Measurements from ENCODE around the gene ST8SIA4. TPM values are rescaled to one million over a fixed set of nuclear protein-coding genes. Genes with fewer than 3 reads are reported as not detected.
A peak's percentile ranks its signal among the peaks of the same experiment; 100 is the strongest.

The ST8SIA4 gene
- total and polyA plus RNA-seq, 7 donors = 0.27 to 2.5 (median 0.77) TPM

- no peak overlapping the region for H3K4me3 ChIP-seq
- H3K27ac ChIP-seq = peak overlapping the region; percentile 50
- ATAC-seq (no peak), DNase-seq (no peak)
- no peak for TF ChIP-seq CTCF (IDR thresholded peaks at IDR 0.05)
- no peaks in the 10 kb centered on the region for H3K4me1 ChIP-seq
- H3K27me3 ChIP-seq (ENCODE audit: insufficient read depth in 3 of 3, low read length in 2 of 3) = no peaks in the 10 kb centered on the region
- no peaks in the 10 kb centered on the region for H3K36me3 ChIP-seq (ENCODE audit: insufficient read depth in 1 of 2, low read depth in 1 of 2)
- WGBS, 3 donors = 45 to 49% (median 48%) methylated on average over 4 of the region's 4 CpGs
- no peaks in the 10 kb centered on the region for H3K9me3 ChIP-seq
- intact Hi-C loops (cut with DNase I) = no loop called here
These were observed 56.3 kb downstream of the ST8SIA4 start for GRCh38 chr5:100846772-100847171.

GRCh38 chr5:100842080-100842479 is 61.0 kb downstream of the ST8SIA4 start:
- no peak for TF ChIP-seq CTCF (IDR thresholded peaks at IDR 0.05)
- no peaks in the 10 kb centered on the region for H3K27me3 ChIP-seq (ENCODE audit: insufficient read depth in 3 of 3, low read length in 2 of 3)
- H3K9me3 ChIP-seq = no peaks in the 10 kb centered on the region
- no peak overlapping the region for H3K4me3 ChIP-seq
- H3K4me1 ChIP-seq = no peaks in the 10 kb centered on the region
- ATAC-seq (no peak), DNase-seq (no peak)
- WGBS, 3 donors = 53 to 56% (median 53%) methylated on average over 2 of the region's 2 CpGs
- intact Hi-C loops (cut with DNase I) = no loop called here
- no peaks in the 10 kb centered on the region for H3K36me3 ChIP-seq (ENCODE audit: insufficient read depth in 1 of 2, low read depth in 1 of 2)
- no peak overlapping the region for H3K27ac ChIP-seq

- DNase-seq (no peak), ATAC-seq (no peak)
- no peaks in the 10 kb centered on the region for H3K27me3 ChIP-seq (ENCODE audit: insufficient read depth in 3 of 3, low read length in 2 of 3)
- intact Hi-C loops (cut with DNase I) = no loop called here
- no peaks in the 10 kb centered on the region for H3K36me3 ChIP-seq (ENCODE audit: insufficient read depth in 1 of 2, low read depth in 1 of 2)
- 65 to 71% (median 70%) methylated on average over 4 of the region's 4 CpGs for WGBS, 3 donors
- H3K4me3 ChIP-seq = no peak overlapping the region
- H3K9me3 ChIP-seq = no peaks in the 10 kb centered on the region
- TF ChIP-seq CTCF (IDR thresholded peaks at IDR 0.05) = no peak
- H3K27ac ChIP-seq = peak overlapping the region; percentile 41
- no peaks in the 10 kb centered on the region for H3K4me1 ChIP-seq
These were observed 61.6 kb downstream of the ST8SIA4 start for GRCh38 chr5:100841358-100842076.

- H3K27ac ChIP-seq = no peak overlapping the region
- H3K36me3 ChIP-seq (ENCODE audit: insufficient read depth in 1 of 2, low read depth in 1 of 2) = no peaks in the 10 kb centered on the region
- no peaks in the 10 kb centered on the region for H3K9me3 ChIP-seq
- DNase-seq = no peak
- H3K4me1 ChIP-seq = no peaks in the 10 kb centered on the region
- 57 to 61% (median 59%) methylated on average over 1 of the region's 1 CpG for WGBS, 3 donors
- no peak for ATAC-seq
- TF ChIP-seq CTCF (IDR thresholded peaks at IDR 0.05) = no peak
- intact Hi-C loops (cut with DNase I) = no loop called here
- no peaks in the 10 kb centered on the region for H3K27me3 ChIP-seq (ENCODE audit: insufficient read depth in 3 of 3, low read length in 2 of 3)
- no peak overlapping the region for H3K4me3 ChIP-seq
These were observed 62.3 kb downstream of the ST8SIA4 start for GRCh38 chr5:100840789-100841188.

- H3K27ac ChIP-seq = no peak overlapping the region
- no peaks in the 10 kb centered on the region for H3K9me3 ChIP-seq
- WGBS, 3 donors = 54 to 85% (median 77%) methylated on average over 2 of the region's 2 CpGs
- no peak overlapping the region for H3K4me3 ChIP-seq
- H3K4me1 ChIP-seq = no peaks in the 10 kb centered on the region
- DNase-seq (no peak), ATAC-seq (no peak)
- H3K36me3 ChIP-seq (ENCODE audit: insufficient read depth in 1 of 2, low read depth in 1 of 2) = no peaks in the 10 kb centered on the region
- intact Hi-C loops (cut with DNase I) = no loop called here
- H3K27me3 ChIP-seq (ENCODE audit: insufficient read depth in 3 of 3, low read length in 2 of 3) = no peaks in the 10 kb centered on the region
- TF ChIP-seq CTCF (IDR thresholded peaks at IDR 0.05) = no peak
These were observed 62.7 kb downstream of the ST8SIA4 start for GRCh38 chr5:100840370-100840769.

Data from psoas muscle (tissue), 8 donors.